NCI-H1048 (cell line): ENCODE measurements around the gene CDH12.
"Not testable (repeated sequence)": the region's sequence is repeated elsewhere in the genome, so short reads cannot be mapped to it uniquely, and the experiment has no call there.

Experiments
- DNase-seq: peaks from one replicate; lab custom pipeline; 2025; lab: John Stamatoyannopoulos, UW

The CDH12 gene

DNA sequence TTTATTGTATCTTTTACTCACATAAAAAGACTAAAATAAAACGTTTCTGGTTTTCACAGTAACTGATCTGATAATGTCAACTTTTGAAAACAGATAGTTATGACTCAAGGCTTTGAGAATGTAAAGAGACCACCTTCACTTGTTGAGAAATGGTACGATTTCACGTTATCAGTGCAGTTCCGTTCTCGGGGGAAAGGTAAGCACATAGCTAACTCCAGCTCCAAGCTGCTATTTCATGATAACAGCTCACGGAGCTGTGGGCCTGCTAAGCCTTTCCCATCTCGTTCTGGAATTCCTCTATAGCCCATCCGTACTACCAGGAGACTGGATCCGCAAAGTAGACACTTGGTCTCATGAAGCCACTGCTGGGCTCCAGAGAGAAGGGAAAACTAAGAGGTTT is 701.3 kb downstream of the CDH12 start:
- not testable (repeated sequence) for DNase-seq

DNA sequence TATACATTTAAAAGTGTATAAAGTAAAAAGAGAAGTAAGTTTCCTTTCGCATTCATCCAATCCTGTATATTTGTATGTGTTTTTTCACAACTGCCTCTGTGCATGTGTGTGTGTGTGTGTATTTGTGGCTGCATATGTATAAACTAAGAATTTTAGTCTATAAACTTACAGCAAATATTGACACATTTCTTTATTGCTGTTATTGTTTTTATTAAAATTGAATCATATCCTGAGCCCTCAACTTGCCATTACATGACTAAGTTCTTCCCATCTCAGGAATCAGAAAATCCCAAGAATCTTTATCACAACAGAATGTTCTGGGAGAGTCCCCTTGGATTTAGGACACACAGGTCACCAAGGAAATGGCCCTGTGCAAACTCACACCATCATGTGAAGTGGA is 712.7 kb downstream of the CDH12 start:
- not testable (repeated sequence) for DNase-seq

DNA sequence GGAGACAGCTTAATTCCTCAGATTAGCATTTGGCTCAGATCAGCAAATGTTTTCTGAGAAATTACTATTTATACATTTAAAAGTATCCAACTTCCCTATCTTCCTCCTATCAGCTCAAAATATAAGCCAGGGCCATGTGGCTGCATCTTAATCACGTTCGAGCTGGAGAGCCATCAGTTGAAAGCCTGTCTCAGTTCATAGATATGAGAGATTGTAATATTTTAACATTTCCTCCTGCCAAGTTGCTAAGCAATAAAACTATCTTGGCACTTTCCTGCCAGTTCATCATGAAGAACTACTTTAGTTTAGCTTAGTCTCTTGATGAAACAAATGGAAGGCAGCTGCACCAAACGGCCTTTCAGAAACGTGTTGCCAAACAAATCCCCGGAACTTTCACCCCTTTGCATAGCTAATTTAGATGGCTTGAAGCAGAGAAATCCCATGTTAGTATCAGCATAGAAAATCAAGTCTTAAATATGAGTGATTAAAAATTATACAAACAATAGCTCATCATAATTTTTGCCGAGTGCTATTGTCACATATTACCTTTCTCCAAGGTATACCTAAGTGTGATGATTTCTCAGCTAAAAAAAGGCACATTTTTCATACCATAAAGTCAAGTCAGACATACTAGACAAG is 713.4 kb downstream of the CDH12 start:
- DNase-seq = not testable (repeated sequence)

DNA sequence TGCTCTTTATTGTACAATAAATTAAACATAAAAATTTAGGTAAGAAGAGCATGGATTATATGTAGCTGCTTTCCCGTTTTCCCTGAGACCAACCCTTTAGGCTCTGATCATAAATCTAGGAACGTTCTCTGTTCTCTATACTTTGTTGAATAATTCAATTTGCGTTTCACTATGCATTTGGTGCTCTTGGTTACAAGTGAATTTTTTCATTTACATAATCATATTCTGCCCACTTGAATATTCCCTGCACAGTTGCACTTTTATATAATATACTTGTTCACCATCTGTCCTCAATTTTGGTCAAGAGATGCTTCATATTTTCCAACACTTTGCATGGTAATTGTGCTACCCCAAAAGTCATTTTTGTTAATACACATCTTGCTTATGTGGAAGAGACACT is 741.8 kb downstream of the CDH12 start:
- DNase-seq = no peak

DNA sequence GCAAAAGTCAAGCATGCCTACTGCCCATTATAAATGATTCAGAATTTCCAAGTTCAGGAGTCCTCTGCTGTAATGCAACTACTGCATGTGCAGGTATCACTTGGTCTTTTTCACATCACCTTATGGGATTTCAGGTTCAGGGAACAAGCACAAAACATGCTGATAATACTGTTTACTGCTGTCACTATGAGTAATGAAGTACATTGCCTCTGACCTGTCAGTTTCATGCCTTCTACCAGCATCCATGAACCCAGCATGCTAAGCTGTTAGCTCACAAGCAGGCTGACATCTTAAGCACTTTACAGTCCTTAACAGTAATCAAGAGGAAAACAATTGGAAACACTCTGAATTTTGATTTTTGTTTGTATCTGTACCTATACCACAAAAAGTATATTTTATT is 743.8 kb downstream of the CDH12 start:
- no peak for DNase-seq

DNA sequence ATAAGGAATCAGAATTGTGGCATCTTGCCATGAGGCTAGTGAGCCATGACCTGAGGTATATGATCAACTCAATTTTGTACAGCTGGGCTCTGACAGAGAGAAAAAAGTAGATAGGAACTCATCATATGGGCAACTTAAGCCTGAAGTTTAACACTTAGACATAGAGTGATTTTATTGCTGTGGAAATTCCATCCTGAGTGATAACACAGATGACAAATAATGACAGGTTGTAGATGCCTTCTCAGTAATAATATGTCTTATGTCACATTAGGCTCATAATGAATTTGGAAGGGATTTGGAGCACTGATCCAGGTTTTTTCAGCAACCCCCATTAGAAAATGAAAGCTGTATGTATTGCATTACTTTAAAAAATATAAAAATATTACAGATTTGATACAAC is 744.6 kb downstream of the CDH12 start:
- no peak for DNase-seq

DNA sequence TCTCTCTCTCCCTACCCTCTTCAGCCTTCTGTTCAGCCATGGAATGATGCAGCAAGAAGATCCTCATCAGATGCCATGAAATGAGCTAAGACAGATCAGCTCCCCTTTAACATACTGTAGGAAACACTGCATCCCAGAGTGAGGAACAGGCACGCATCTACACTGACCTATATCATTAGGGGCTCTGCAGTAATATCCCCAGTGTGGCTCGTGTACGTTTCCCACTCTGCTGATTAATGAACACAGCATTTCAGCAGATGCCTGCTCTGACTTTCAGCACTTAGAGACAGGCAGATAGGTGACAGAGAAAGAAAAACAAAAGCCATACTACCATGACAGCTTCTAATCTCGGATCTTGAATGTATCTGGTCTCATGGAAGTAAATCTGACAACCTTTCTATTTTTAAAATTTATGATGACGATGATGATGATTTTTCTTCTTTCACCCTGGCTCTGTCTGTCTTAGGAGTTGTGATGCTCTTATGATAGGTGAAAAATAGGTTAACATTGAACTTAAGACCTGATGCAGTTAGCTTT is 750.3 kb downstream of the CDH12 start:
- no peak for DNase-seq

DNA sequence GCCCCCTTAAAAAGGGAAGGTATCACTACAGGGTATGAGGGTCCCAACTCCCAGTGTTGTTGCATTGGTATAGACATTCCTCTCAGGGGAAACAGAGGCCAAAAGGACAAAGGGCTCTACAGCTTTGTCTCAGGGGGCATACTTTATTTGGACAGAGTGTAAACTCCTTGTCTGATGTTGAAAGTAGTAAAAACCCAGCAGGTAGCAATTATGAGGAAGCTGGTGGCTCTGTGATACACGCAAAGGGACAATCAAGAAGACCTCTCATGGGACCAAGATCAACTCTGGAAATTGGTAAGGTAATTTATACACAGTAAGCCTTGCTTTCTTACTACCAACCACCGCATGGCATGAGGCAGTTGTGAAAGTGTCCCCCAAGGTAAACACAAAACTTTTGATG is 764.6 kb downstream of the CDH12 start:
- no peak for DNase-seq

DNA sequence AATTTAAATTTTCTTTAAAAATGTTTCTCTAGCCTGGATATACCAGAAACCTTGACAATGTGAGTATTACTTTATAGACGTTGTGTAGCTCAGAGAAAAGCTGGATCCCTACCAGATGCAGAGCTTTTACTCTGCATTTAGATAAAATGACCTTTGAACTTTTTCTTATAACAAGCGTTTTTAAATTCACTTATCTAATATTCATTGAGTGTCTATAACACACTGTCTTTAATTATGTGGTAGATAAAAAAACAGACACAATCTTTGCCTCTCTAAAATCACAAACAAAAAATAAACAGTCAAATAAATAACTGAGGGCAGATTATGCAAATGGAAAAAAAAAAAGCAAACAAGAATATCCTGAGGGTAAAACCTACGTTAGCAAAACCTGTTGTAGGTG is 773.6 kb downstream of the CDH12 start:
- no peak for DNase-seq

DNA sequence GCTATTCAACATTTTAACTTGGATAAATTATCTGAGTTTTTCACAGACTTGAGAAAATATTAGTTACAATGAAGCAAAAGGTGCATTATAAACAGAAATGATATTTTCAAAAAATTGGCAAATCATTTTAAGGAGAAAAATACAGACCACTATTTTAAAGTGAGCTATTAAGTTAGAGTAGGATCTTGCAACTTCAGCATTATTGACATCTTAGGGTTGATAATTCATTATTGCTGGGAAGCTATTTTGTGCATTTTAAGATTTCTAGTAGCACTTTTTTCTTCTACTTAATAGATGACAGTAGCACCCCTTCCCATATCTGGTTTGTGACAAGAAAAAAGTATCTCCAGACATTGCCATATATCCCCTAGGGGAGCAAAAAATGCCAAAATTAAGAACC is 774.1 kb downstream of the CDH12 start:
- DNase-seq = no peak

DNA sequence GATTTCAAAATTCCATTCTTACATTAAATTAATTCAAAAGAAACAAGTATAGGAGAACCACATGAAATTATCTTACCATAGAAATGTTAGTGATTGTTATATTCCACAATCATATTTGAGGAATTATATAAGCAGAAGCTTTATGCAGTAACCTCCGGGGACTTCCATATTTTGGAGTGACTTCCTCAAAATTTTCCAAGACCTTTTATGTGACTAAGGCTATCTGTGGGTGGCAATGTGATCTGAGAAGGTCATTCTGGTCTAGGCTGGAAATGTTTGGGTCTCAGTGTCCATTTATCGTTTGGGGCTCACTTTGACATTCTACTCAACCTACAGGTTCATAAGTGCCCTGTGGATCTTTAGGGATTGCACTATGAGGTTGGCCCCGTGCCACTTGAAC is 776.6 kb downstream of the CDH12 start:
- DNase-seq = no peak

DNA sequence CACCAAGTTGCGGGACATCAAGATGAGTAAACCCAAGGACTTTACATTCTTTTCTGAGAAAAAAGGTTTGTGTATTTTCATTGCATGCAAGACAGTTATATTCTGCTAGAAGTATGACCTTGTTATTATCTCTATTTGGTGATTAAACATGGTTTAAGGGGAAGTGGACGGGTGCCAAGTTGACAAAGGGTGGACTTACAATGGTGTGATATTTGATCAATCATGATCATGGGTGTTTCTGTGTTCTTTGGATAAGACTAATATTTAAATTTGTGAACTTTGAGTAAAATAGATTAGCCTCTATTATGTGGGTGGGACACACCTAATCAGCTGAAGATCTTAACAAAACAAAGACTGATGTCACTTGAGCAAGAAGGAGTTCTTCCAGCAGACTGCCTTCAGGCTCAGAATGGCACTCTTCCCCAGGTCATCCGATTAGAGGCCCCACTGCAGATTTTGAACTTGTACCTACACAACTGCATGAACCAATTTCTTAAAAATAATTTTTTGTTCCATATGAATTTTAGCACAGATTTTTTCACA is 782.9 kb downstream of the CDH12 start:
- DNase-seq = no peak

DNA sequence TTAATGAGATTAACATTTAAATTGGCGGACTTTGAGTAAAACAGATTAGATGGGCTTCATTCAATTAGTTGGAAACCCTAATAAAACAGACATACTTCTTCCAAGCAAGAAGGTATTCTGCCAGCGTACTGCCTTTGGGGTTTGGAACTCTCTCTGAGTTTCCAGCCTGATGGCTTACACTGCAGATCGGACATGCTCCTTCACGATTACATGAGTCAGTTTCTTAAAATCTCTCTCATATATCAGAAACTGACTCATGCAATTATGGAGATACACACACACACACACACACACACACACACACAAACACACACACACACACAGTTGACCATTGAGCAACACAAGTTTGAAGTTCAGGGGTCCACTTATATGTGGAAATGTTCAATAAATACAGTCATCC is 789.4 kb downstream of the CDH12 start:
- no peak for DNase-seq

DNA sequence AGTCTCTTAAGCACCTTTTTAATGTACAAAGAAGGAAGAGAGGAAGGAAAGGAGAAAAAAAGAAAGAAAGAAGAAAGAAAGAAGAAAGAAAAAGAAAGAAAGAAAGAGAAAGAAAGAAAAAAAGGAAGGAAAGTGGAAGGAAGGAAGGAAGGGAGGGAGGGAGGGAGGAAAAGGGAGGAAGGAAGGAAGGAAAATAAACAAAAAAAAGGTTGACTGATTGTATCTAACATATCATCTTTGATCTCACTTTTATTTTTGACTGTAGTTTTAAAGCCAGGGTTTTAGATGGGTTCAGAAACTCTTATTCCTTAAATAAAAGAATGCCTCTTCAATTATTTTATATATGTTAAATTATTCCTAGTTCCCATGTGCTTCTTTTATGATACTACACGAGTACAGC is 794.5 kb downstream of the CDH12 start:
- no peak for DNase-seq

DNA sequence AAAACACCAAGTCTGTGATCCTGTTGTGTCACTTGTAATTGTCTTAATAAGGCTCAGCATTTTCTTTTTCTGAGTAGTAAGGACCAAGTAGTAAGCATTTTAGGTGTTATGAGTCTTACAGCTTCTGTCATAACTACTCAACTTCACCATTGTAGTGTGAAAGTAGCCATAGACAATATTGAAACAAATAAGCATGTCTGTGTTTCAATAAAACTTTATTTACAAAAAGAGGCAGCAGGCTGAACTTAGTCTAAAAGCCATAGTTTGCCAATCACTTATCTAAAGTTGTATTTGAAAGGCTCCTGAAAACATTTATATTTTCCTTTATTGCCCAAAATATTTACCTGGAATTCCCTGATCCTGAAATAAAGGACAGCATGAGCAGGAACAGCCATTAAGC is 796.1 kb downstream of the CDH12 start:
- DNase-seq = no peak

DNA sequence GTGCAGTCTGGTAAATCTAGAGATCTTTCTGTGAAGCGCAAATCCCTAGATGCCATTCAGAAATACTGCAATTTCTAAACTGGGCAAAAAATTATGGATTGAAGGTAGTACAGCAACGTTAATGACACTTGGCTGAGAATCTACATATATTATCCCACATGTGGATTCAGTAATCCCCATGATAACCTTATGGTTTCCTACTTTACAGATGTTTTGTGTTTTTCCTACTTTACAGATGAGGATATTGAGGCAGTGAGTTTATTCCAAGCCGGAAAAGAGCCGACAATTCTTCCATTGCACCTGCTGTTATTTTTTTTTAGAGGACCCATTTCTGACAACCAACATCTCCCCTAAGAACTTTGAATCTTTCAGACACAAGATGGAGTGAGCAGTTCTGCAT is 796.5 kb downstream of the CDH12 start:
- no peak for DNase-seq

DNA sequence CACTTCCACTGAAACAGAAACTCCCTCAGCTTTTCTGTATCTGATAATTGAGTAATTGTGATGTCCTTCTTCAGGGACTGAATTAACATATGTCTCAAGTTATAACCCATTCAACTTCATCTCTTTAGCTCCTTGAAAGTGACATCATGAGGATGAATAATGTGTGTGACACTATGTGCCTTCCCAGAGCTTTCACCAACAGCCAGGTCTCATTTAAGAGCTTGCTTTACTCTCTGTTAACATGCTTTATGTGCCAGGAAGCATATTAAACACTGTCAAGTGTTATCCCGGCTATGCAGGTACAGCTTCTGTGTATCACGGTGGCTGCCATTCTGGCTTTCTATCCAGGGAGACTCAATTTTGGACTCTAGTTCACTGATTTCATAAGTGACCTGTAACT is 799.9 kb downstream of the CDH12 start:
- DNase-seq = no peak

DNA sequence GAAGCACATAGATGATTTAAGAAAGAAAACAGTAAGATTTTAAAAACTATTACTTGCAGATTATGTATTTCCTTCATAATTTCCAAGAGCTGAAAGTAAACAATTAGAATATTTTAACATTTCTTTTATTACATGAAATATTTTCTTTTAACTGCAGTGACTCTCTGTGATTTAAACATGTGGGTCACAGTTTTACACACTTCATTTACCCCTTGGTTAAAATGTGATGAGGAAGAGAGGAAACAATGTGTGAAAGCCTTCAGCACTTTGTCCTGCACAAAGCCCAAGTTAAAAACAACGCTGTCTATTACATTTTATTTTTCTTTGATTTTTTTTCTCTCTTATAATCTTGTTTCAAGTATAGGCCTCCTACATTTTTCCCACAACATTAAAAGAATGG is 801.3 kb downstream of the CDH12 start:
- no peak for DNase-seq

DNA sequence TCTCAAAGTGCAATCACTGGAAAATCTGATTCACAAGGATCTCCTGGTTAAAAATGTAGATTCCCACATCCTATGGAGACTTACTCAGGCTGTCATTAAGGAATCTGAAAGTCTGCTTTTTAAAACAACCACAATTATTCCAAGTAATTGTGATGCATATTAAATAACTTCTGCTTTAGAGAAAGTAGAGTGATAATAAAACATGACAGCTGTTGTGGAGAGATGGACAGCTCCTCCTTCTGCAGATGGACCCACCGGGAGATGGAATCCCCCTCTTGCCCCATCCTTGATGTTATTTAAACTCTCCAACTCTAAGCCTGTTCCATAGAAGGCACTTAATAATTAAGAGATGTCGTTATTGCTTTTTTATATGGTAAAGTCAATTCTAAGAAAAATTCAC is 802.2 kb downstream of the CDH12 start:
- DNase-seq = no peak

DNA sequence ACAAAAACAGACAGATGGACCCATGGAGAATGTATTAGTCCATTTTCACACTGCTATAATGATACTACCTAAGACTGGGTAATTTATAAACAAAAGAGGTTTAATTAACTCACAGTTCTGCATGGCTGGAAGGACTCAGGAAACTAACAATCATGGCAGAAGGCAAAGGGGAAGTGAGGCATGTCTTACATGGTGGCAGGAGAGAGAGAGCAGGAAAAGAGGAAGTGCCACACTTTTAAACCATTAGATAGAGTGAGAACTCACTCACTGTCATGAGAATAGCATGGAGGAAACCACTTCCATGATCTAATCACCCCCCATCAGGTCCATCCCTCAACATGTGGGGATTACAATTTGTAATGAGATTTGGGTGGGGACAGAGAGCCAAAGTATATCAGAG is 808.9 kb downstream of the CDH12 start:
- no peak for DNase-seq

DNA sequence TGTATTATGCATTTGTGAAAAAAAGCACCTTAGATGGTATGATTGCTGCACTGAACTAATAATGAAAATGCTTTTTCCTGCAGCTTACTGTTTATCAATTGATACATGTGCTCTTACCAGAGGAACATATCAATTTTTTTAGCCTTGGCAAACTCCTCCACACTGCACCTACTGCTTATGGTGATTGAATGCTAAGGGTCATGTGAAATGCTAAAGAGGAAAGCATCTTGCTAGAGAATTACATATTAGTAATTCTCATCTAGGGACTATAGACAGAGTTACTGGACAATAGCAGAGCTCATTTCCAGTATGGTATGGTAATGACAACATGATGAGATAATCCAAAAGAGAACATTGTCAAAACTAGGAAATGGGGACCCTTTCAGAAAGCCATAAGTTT is 817.1 kb downstream of the CDH12 start:
- DNase-seq = no peak

DNA sequence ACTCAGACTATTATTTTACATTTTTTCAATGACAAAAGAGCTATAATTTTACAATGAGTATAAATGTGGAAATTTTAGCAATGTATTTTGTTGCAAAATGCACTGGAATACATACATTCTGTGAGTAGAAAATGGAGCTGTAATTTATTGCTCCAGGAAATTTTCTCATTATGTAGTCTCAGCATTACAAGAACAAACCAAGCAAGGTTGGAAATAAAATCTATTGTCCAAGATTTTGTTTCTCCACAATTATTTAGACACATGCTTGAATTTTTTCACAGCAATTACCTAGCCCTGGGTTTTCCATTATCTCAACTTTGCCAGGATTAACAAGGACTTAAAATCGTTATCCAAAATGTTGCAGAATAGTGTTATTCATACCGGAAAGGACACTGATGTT is 820.1 kb downstream of the CDH12 start:
- no peak for DNase-seq

DNA sequence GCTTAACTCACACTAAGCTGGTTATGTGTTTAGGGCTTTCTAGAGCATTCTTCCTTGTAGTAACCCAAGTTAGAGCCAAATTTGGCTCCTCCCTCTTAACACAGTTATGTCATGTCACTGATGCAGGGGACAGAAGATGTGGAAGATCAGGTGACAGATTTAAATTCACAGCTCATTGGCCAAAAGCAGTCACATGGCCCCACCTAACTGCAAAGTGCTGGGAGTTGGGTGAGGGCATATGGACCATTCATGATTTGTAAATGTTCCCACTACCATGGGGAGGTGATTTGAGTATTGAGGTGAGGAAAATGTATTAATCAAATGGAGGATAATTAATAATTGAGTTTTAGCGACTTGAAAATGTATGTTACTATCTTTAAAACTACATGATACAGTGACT is 829.4 kb downstream of the CDH12 start:
- DNase-seq = no peak

DNA sequence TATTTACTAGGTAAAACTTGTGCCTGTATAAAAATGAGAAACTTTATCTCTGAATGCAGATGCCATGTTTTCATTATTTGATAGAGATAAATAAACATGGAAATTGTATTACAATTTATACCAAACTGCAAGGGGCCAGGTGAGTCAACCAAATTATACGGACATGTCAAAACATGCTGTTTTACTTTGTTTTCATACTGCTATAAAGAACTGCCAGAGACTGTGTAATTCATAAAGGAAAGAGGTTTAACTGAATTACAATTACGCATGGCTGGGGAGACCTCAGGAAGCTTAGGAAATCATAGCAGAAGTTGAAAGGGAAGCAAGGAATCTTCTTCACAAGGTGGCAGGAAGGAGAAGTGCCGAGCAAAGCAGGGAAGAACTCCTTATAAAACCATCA is 840.3 kb downstream of the CDH12 start:
- DNase-seq = not testable (repeated sequence)
